Measurements from ENCODE around the gene SPAG5.

- TF ChIP-seq GATA3 (IDR thresholded peaks at IDR 0.05; ENCODE audit: low read depth, low read length): no peak
- TF ChIP-seq GATA2 (IDR thresholded peaks at IDR 0.05; ENCODE audit: low read depth, low read length): no peak
Observed at GRCh38 chr17:28576758-28577465, 21.9 kb downstream of the SPAG5 start, which contains the start of gene ALDOC.
